ENCODE data around the gene ALK. TPM values are rescaled to one million over a fixed set of nuclear protein-coding genes. Genes with fewer than 3 reads are reported as not detected.

Gene ALK
- total RNA-seq, result 0.16 TPM
- long read RNA-seq, result 0 reads

DNA sequence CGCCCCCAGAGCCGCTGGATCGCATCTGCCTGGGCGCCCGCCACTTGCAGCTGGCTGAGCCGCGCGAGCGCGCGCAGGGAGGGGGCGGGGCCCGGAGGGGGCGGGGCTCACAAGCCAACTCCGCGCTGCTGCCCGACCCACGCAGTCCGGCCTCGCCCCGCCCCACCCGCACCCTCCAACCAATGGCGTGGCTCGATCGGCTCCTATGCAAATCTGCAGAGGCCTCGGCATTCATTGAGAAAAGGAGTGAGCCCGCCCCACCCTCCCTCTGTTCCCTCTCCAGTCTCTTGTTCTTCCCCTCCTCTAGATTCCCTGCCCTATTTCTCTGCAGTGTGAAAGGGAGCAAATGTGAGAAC, at the start of gene ALK:
TSS of gene ALK (minus strand) at position 27 of the 356 bp plus-strand sequence. CDS start 927 bp downstream, outside the sequence.
- ATAC-seq (ENCODE audit: poor library complexity) (peak; percentile 98), DNase-seq (peak; percentile 91)
- intact Hi-C loops (cut with DNase I), result loop anchor here (5.0 to 10.0 kb wide), 2 partner anchors 106 to 967 kb away; no protein-coding TSS in a partner anchor

DNA sequence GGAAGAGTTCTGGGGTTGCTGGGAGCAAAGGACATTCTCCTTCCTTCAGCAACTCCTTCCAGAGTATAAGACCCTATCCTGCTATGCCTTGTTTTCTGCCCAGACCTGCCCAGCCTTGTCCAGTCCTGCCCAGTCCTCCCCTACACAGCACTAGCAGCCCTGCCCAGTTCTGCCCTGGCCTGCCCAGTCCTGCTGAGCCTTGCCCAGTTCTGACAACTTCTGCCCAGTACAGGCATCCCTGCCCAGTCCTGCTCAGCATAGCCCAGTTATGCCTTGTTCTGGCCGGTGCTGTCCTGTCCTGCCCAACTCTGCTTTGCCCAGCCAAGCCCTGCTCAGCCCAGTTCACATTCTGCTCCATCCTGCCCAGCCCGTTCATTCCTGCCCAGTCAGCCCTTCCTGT, 44.9 kb upstream of the ALK start:
- ATAC-seq (ENCODE audit: poor library complexity), result no peak
- DNase-seq, result no peak
- intact Hi-C loops (cut with DNase I), result no loop called here

DNA sequence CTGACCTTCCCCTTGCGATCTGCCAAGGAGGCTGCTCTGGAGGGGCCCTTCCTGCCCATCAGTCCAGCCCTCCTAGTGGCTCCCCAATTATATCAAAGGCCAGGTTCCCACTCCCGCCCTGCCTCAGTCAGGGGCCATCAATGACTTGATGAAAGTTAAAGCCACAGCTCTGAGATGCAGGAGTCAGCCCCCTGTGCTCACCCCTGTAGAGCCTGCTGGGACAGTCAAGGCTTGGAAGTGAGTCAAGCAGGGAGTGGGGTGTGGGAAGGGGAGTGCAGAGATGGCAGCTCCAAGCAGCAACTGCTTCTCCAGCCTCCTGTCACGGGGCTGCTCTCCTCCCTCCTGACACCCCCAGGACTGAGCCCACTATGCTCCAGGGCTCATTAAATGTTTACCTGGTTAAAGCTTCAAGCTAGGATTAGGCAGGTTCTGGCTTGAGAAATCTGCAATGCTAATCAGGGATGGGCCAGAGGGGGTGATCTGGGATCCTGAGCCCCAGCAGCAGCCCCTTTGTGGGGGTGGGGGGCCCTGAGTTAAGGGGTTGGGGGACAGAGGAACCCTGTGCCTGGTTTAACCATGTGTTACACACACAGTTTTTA, 42.7 kb upstream of the ALK start:
- ATAC-seq (ENCODE audit: poor library complexity) (no peak), DNase-seq (no peak)
- intact Hi-C loops (cut with DNase I), result no loop called here

DNA sequence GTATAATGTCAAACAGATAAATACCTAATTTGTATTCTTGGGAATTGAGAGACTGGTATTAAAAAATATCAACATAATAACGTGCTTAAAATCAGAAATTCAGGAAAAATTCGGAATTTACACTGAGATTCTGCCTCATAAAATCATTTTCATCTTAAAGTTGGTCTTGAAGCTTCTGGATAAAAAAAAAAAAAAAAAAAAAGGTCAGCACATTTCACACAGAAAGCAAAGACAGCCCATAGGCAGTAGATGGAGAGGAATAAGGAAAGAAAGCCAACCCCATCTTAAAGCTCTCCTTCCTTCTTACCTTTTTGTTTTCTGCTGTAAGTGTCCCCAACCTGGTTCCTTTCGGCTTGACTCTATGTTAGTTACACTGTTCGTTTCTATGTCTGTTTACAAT, 41.5 kb upstream of the ALK start:
- ATAC-seq (ENCODE audit: poor library complexity) (no peak), DNase-seq (no peak)
- intact Hi-C loops (cut with DNase I), result no loop called here

DNA sequence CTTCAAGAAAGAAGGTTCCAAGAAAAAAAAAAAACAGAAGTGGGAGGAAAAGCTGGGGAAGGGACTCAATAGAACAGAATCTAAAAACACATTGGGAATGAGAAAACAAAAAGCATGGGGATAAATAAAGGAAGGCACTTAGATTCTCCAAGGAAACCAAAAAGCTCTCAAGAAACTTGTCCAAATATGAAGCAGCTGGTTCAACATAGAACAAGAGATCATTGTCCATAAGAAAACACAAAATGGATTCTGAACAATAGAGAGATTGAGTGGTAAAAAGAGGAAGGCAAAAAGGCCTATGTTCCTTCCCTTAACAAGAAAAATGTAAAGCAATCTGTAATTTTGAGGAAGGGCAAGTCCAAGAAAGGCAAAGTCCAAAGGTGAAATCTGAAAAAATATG, 32.9 kb upstream of the ALK start:
- no peak for DNase-seq
- no peak for ATAC-seq (ENCODE audit: poor library complexity)
- intact Hi-C loops (cut with DNase I), result no loop called here

DNA sequence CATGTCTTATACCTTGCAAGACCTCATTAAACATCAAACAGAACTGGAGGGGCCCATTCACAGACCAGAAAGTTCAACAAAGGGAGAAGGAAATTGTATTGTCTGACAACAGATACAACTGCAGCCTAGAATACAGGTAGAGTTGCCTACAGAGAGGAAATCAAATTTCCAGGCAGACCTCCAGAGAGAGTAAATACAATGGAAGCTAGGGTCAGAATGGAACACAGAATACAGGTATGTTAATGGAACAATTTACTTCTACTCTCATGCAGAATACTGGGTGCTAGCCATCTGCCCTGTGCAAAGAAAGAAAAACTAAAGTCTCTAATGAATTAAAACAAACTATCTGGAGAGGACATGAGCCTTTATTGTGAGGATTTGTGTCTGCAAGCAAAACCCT, 31.6 kb upstream of the ALK start:
- no peak for DNase-seq
- ATAC-seq (ENCODE audit: poor library complexity), result no peak
- intact Hi-C loops (cut with DNase I), result no loop called here

- intact Hi-C loops (cut with DNase I), result no loop called here
- ATAC-seq (ENCODE audit: poor library complexity) (peak; percentile 80), DNase-seq (no peak)
Observed at GRCh38 chr2:29951576-29951975, 30.2 kb upstream of the ALK start.

DNA sequence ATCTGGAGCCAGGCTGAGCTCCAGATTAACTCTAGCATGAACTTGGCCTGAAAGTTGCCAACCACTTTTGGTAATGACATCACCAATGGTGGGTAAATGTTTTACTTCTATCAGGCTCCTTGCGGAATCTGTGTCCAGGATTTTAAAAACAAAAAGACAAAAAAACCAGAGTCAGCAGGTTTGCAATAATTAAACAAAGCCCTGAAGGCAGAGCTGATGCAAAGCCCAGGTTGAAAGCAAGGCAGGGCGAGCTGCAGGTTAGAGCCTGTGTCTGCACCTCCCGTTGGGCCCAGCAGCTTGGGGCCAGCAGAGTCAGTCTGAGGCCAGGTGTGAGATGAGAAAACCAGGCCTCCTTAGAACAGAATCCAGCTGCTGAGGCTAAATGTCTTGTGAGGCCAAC, 29.1 kb upstream of the ALK start:
- intact Hi-C loops (cut with DNase I), result no loop called here
- DNase-seq, result no peak
- no peak for ATAC-seq (ENCODE audit: poor library complexity)

DNA sequence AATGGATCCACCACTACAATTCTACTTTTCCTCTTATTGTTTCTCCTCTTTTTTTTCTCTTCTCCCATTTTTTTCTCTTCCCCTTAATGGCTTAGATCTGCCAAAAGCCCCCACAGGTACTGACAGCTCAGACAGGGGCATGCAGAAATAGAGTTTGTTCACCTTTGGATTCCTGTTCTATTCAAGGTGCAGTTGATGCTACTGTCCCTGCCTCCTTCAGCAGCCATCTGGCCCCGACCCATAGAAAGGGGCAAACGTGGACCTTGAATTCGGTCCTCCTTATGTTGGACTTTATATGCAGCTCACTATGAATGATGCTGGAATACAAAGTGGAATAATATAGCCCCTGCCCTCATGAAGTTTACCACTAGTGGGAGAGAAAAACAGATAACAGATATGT, 27.7 kb upstream of the ALK start:
- intact Hi-C loops (cut with DNase I), result no loop called here
- ATAC-seq (ENCODE audit: poor library complexity) (no peak), DNase-seq (no peak)

DNA sequence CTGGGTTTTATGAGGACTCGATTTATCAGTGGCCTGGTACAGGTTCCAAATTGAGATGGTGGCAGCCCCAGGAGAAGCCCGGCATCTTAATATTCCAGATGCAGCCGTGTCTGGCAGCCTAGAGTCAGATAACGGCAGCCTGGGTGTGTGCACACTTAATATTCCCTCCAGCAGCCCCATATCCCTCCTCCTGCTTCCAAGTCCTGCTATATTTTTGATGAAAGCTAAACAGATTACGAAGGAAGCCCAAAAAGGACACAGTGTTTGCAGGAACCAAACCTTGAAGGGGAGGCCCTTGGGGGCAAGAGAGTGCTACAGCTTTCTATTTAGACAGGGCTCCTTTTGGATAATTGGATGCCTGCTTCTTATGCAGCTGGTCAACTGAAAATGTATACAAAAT, 25.1 kb upstream of the ALK start:
- intact Hi-C loops (cut with DNase I), result no loop called here
- DNase-seq, result no peak
- no peak for ATAC-seq (ENCODE audit: poor library complexity)

DNA sequence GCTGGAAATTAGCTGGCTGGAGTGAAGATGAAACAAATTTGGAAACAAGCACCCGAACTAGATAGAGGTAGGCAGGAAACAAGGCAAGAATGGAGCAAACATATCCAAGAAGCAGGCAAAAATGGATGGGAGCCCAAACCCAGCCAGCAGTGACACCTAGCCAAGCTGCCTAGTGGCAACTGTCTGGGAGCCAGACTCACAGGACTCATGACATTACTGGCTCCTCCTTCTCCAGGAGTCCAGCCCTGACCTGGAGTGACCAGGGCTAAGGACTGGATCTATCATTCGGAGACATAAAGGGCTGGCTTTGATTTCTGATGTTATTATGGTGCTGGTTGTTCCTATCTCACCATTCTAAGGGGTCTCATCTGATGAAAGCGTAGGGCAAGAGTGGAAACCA, 21.3 kb upstream of the ALK start:
- intact Hi-C loops (cut with DNase I), result no loop called here
- ATAC-seq (ENCODE audit: poor library complexity) (no peak), DNase-seq (no peak)

DNA sequence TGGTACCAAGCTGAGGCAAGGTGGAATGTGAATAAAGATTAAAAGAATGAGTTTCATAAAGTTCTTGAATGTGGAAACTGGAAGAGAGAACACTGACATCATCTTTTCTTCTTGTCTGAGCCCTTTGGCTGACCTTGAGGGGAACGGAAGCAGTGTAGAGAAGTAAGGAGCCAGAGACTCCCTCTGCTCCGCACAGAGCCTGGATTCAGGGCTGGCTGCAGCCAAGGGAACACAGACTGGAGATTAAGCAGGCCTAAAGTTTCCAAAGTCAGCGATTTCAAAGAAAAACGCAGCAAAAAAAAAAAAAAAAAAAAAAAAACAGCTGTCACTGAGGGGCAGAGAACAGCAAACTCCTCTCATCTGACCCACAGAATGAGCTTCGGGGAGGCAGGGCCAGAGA, 19.3 kb upstream of the ALK start:
- DNase-seq (peak; percentile 53), ATAC-seq (ENCODE audit: poor library complexity) (peak; percentile 85)
- intact Hi-C loops (cut with DNase I), result no loop called here

DNA sequence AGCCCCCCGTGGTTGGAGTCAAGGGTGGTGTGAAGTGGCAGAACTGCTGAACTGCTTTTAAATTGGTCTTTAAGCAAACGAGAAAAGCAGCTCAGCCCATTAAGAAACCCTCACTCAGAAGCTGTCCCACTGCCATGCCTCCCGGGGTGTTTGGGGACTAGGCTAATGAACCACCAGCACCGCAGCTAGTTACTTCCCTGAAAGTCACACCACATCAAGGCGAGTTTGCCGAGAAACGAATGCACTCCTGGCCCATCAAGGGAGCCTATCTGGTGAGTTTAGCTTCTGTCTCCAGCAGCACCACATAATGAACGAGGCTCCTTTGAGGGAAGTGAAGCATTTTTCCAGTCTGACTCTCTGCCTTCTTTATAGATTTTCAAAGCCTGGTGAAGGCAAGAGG, 14.6 kb upstream of the ALK start:
- intact Hi-C loops (cut with DNase I), result no loop called here
- DNase-seq, result no peak
- ATAC-seq (ENCODE audit: poor library complexity), result no peak

- no peak for DNase-seq
- intact Hi-C loops (cut with DNase I), result no loop called here
- no peak for ATAC-seq (ENCODE audit: poor library complexity)
Observed at GRCh38 chr2:29931818-29932217, 10.4 kb upstream of the ALK start.

DNA sequence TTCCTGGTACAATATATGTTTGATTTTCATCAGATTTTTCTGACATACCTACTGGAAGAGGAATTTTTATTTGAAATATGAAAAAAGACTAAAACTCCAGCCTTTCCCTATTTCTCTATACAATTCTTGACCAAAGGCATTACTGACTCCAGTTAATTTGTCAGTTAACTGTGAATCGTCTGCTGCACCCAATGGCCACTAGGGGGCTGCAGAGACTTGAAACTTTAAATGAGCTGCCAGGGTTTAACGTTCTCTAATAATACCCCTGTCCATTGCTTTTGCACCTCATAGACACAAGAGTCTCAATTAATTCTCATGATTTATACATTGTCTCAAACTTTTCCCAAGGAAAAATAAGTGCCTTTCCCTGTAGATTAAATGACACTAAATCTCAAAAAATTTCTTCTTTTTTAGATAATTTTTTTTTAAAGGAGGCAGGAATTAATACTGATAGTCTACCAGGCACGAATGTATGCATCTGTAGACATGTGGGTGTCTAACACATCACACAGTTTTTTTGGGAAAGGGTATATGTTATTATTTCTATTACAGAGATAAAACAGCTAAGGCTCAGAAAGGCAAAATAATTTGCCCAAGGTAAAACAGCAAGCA, 1.8 kb upstream of the ALK start:
- ATAC-seq (ENCODE audit: poor library complexity) (peak; percentile 40), DNase-seq (peak; percentile 66)
- intact Hi-C loops (cut with DNase I), result loop anchor here (2.0 to 10.0 kb wide), 3 partner anchors 104 to 968 kb away; no protein-coding TSS in a partner anchor

- DNase-seq (no peak), ATAC-seq (ENCODE audit: poor library complexity) (no peak)
- intact Hi-C loops (cut with DNase I), result loop anchor here (2.0 to 10.0 kb wide), 3 partner anchors 105 to 968 kb away; no protein-coding TSS in a partner anchor
Observed at GRCh38 chr2:29922605-29923004, 1.2 kb upstream of the ALK start.

DNA sequence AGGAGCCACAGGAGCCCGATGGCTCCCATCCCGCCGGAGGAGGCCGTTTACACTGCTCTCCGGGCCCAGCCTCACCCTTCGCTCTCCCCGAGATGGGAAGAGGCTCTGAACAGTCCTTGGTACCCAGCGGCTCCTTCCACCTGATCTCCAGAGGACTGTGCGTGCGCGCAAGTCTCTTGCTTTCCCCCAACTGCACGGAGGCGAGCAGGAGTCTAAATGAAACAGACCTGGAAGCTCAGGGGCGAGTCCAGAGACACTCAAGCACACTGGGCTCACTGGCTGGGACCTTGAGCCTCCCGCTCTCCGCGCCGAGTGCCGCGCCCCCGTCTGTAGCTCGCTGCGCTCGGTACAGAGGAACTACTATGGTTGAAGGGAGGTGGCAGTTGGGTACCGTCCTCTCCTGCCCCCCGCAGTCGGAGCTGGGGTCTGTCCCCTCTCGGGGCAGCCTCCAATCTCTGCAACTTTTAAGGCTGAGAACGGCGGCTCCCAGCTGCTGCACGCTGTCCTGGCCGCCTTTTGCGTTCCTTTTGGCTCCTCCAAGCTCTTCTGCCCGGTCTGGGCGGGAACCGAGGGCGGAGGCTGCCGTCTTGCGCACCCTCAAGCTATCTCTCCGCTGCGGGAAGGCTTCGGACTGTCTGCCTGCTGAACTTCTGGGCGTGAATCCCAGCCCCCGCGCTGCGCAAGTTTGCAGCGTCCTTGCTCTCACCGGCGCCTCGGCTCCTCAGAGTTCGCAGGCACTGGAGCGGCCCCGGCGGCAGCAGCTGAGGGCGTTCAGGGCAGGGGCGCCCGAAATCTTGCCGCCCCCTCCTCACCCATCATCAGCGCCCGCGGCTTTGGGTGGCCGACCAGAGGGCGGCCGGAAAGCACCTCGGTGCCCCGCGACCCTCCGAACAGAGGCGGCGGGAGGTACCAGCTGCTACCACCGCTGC, 491 bp downstream of the ALK start:
- intact Hi-C loops (cut with DNase I), result loop anchor here (5.0 to 10.0 kb wide), 2 partner anchors 106 to 966 kb away; no protein-coding TSS in a partner anchor
- DNase-seq (peak; percentile 40), ATAC-seq (ENCODE audit: poor library complexity) (peak; percentile 36)

GRCh38 chr2:29920130-29920577, 1.2 kb downstream of the ALK start:
- peak; percentile 64 for ATAC-seq (ENCODE audit: poor library complexity)
- intact Hi-C loops (cut with DNase I), result loop anchor here (5.0 to 10.0 kb wide), 2 partner anchors 107 to 965 kb away; no protein-coding TSS in a partner anchor
- DNase-seq, result peak; percentile 75

- DNase-seq, result no peak
- no peak for ATAC-seq (ENCODE audit: poor library complexity)
- intact Hi-C loops (cut with DNase I), result no loop called here
Observed at GRCh38 chr2:29918941-29919340, 2.4 kb downstream of the ALK start.
